Measurements from ENCODE around the gene GLIPR2. TPM values are rescaled to one million over a fixed set of nuclear protein-coding genes. Genes with fewer than 3 reads are reported as not detected.

The GLIPR2 gene
- polyA plus RNA-seq, 3 donors, result 213 to 528 (median 520) TPM

DNA sequence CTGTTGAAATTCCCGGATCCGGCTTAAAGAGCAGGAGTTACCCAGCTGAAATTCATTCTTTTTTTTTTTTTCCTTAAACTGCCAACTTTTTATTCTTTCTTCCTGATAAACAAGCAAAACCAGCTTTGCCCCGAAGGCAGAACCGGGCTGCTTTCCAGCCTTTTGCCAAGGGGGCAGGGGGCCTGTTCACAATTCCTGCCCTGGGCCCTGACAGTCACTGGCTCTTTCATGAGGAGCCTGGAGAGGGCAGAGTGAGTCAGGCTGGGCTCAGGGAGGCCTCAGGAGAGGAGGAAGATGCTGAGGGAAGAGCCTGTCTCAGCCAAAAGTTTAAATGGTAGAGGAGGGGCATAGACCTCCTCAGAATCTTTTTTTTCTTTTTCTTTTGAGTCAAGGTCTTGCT, 4.8 kb downstream of the GLIPR2 start:
- H3K27me3 ChIP-seq (ENCODE audit: control insufficient read depth in 2 of 2, insufficient read depth in 2 of 2, low read length in 2 of 2), result no peaks in the 10 kb centered on the region
- H3K36me3 ChIP-seq (replicated peaks in 1 of 2; ENCODE audit: control insufficient read depth in 1 of 2, insufficient read depth in 2 of 2, low read length in 2 of 2), result peaks cover 13 to 29% of the 10 kb centered on the region in 2 donors
- peak; percentile 43 for TF ChIP-seq CTCF (IDR thresholded peaks at IDR 0.05)
- H2AFZ ChIP-seq (ENCODE audit: insufficient read depth, low read depth, low read length, poor library complexity, severe bottlenecking), result no peak overlapping the region
- H3K27ac ChIP-seq (ENCODE audit: low read depth in 1 of 2, low read length in 2 of 2), result peak overlapping the region; percentile 93 to 99
- peaks cover 0 to 3% of the 10 kb centered on the region in 2 donors for H3K9me3 ChIP-seq (replicated peaks in 1 of 2; ENCODE audit: control insufficient read depth in 1 of 2, insufficient read depth in 1 of 2, low read length in 2 of 2)
- H3K27me3 Mint-ChIP-seq (ENCODE audit: low read depth in 3 of 3), result peaks cover 0 to 4% (median 0%) of the 10 kb centered on the region in 3 donors
- peak overlapping the region in 1 of 3 experiments; percentile 98 for H3K4me3 ChIP-seq (replicated peaks in 1 of 3; ENCODE audit: low read depth in 2 of 3, low read length in 3 of 3)
- peak overlapping the region; percentile 2 for H3K9ac ChIP-seq (ENCODE audit: insufficient read depth, low read length, poor library complexity, severe bottlenecking)
- peaks cover 51% of the 10 kb centered on the region for H4K20me1 ChIP-seq (ENCODE audit: insufficient read depth, low read length)
- H3K9me3 Mint-ChIP-seq, result peaks cover 0 to 3% (median 0%) of the 10 kb centered on the region in 7 donors
- H3K79me2 ChIP-seq (ENCODE audit: insufficient read depth, low read length), result peaks cover 100% of the 10 kb centered on the region
- H3K27ac Mint-ChIP-seq, result peak overlapping the region; percentile 95 to 98 (median 98)
- 100% methylated on average over 2 of the region's 4 CpGs for WGBS (ENCODE audit: insufficient coverage)
- H3K4me1 Mint-ChIP-seq, result peaks cover 93% of the 10 kb centered on the region
- peaks cover 51 to 72% of the 10 kb centered on the region in 2 donors for H3K36me3 Mint-ChIP-seq
- H3K4me1 ChIP-seq (ENCODE audit: control insufficient read depth in 1 of 2, insufficient read depth in 2 of 2, low read length in 2 of 2), result peaks cover 93 to 94% of the 10 kb centered on the region in 2 donors
- peak overlapping the region in 1 of 2 donors; percentile 42 for H3K4me3 Mint-ChIP-seq
- peak overlapping the region; percentile 94 for H3K4me2 ChIP-seq (replicated peaks; ENCODE audit: extremely low read depth, low read length, poor library complexity, severe bottlenecking)
- DNase-seq, result peak in 1 of 3 donors; percentile 47
- intact Hi-C loops (cut with micrococcal nuclease), result no loop called here

DNA sequence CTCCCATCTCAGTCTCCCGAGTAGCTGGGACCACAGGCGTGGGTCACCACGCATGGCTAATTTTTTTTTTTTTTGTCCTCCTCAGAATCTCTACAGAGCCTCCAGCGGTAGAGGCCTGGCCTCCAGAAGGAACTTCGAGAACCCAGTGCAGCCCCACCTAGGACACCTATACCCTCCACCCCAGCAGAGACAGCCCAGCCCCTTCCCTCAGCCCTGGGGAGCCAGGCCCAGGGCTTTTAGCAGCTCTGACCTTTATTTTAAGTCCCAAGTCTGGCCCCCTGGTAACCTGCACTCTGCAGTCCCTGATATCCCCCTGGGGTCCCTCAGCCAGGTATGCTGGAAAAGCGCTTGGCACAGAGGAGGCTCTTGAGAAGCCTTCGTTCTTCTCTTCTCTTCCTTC, 5.2 kb downstream of the GLIPR2 start:
- peak overlapping the region; percentile 94 for H3K4me2 ChIP-seq (replicated peaks; ENCODE audit: extremely low read depth, low read length, poor library complexity, severe bottlenecking)
- 89% methylated on average over 7 of the region's 7 CpGs for WGBS (ENCODE audit: insufficient coverage)

More for the DNA sequence above, 5.2 kb downstream of the GLIPR2 start:
- Histone ChIP-seq H3K9ac (ENCODE audit: insufficient read depth, low read length, poor library complexity, severe bottlenecking) (peak overlapping the region; percentile 60), H3K4me3 (replicated peaks in 1 of 3; ENCODE audit: low read depth in 2 of 3, low read length in 3 of 3) (peak overlapping the region in 1 of 3 experiments; percentile 98), H3K4me1 (ENCODE audit: control insufficient read depth in 1 of 2, insufficient read depth in 2 of 2, low read length in 2 of 2) (peaks cover 98% of the 10 kb centered on the region in 2 donors), H3K79me2 (ENCODE audit: insufficient read depth, low read length) (peaks cover 100% of the 10 kb centered on the region), H4K20me1 (ENCODE audit: insufficient read depth, low read length) (peaks cover 55% of the 10 kb centered on the region), H3K9me3 (replicated peaks in 1 of 2; ENCODE audit: control insufficient read depth in 1 of 2, insufficient read depth in 1 of 2, low read length in 2 of 2) (peaks cover 0 to 3% of the 10 kb centered on the region in 2 donors), H3K27me3 (ENCODE audit: control insufficient read depth in 2 of 2, insufficient read depth in 2 of 2, low read length in 2 of 2) (no peaks in the 10 kb centered on the region), H2AFZ (ENCODE audit: insufficient read depth, low read depth, low read length, poor library complexity, severe bottlenecking) (no peak overlapping the region), H3K36me3 (replicated peaks in 1 of 2; ENCODE audit: control insufficient read depth in 1 of 2, insufficient read depth in 2 of 2, low read length in 2 of 2) (peaks cover 18 to 34% of the 10 kb centered on the region in 2 donors), H3K27ac (ENCODE audit: low read depth in 1 of 2, low read length in 2 of 2) (peak overlapping the region; percentile 93 to 99)
- Mint-ChIP-seq H3K36me3 (peaks cover 53 to 75% of the 10 kb centered on the region in 2 donors), H3K27me3 (ENCODE audit: low read depth in 3 of 3) (peaks cover 0 to 4% (median 0%) of the 10 kb centered on the region in 3 donors), H3K9me3 (peaks cover 0 to 3% (median 0%) of the 10 kb centered on the region in 7 donors), H3K4me3 (no peak overlapping the region), H3K4me1 (peaks cover 98% of the 10 kb centered on the region), H3K27ac (peak overlapping the region; percentile 95 to 98 (median 98))
- DNase-seq, result no peak
- intact Hi-C loops (cut with micrococcal nuclease), result no loop called here
- no peak for TF ChIP-seq CTCF (IDR thresholded peaks at IDR 0.05)
